Iris pigment epithelial cell (primary cell): ENCODE measurements around the gene RPL9.
A peak's percentile ranks its signal among the peaks of the same experiment; 100 is the strongest.
"Not testable (repeated sequence)": the region's sequence is repeated elsewhere in the genome, so short reads cannot be mapped to it uniquely, and the experiment has no call there.

Source experiments
- DNase-seq: peaks from one replicate; pipeline ENCODE4 v3.0.0-alpha.2; 2011; ENCODE audit warnings: low read depth

RPL9 gene

GRCh38 chr4:39425297-39425696 is 33.4 kb downstream of the RPL9 start:
- DNase-seq = not testable (repeated sequence)

GRCh38 chr4:39422247-39422646 is 36.5 kb downstream of the RPL9 start:
- DNase-seq = no peak

GRCh38 chr4:39415678-39416283 is 42.9 kb downstream of the RPL9 start:
- no peak for DNase-seq

- not testable (repeated sequence) for DNase-seq
These were observed 47.2 kb downstream of the RPL9 start for GRCh38 chr4:39411561-39411960.

GRCh38 chr4:39410415-39410814 is 48.3 kb downstream of the RPL9 start:
- DNase-seq = peak; percentile 29

- no peak for DNase-seq
These were observed 51.2 kb downstream of the RPL9 start for GRCh38 chr4:39407584-39407885.

- no peak for DNase-seq
These were observed 51.7 kb downstream of the RPL9 start, which contains the start of gene KLB for GRCh38 chr4:39406763-39407583. TSS of gene KLB (plus strand) at chr4:39406930. CDS start at chr4:39406950, 20 bp downstream.
